T47D (cell line): ENCODE data around the gene ABCC12.
A peak's percentile ranks its signal among the peaks of the same experiment; 100 is the strongest.

Experiments used
- DNase-seq, 2 experiments: peaks; one replicate each; pipeline versions ENCODE4 v3.0.0 to v3.0.0-alpha.2; 2011 to 2012; ENCODE audit warnings: low read depth in 1 of 2, low spot score in 1 of 2
- JUND ChIP-seq: IDR thresholded peaks from 2 replicates; pipeline ENCODE4 v1.6.1; 2012; ENCODE audit warnings: low read depth
- in situ Hi-C: cut with HindIII; loops from 2 replicates; pipeline ENCODE4 v1.10.0; 2016; ENCODE audit warnings: low sequenced_read_pairs, low pct_unique_long_range_greater_than_20kb

Gene ABCC12

GRCh38 chr16:48158296-48158695, 2.5 kb upstream of the ABCC12 start:
- no peak for DNase-seq
- in situ Hi-C loops, result no loop called here
- no peak for TF ChIP-seq JUND

- in situ Hi-C loops, result no loop called here
These were observed 2.0 kb upstream of the ABCC12 start for GRCh38 chr16:48157794-48158193.

GRCh38 chr16:48157302-48157701, 1.5 kb upstream of the ABCC12 start:
- in situ Hi-C loops, result no loop called here
- no peak for DNase-seq
- no peak for TF ChIP-seq JUND

More at GRCh38 chr16:48157794-48158193, 2.0 kb upstream of the ABCC12 start:
- no peak for DNase-seq
- no peak for TF ChIP-seq JUND

- DNase-seq, result peak; percentile 21 to 69
- in situ Hi-C loops, result no loop called here
These were observed 1.0 kb upstream of the ABCC12 start for GRCh38 chr16:48156790-48157209.

GRCh38 chr16:48153774-48154173, 2.0 kb downstream of the ABCC12 start:
- in situ Hi-C loops, result no loop called here
- no peak for TF ChIP-seq JUND
- no peak for DNase-seq

More at GRCh38 chr16:48156790-48157209, 1.0 kb upstream of the ABCC12 start:
- no peak for TF ChIP-seq JUND

GRCh38 chr16:48152226-48152625, 3.6 kb downstream of the ABCC12 start:
- in situ Hi-C loops, result no loop called here
- DNase-seq, result no peak
- no peak for TF ChIP-seq JUND

- in situ Hi-C loops, result no loop called here
- DNase-seq, result no peak
These were observed 5.1 kb downstream of the ABCC12 start for GRCh38 chr16:48150707-48151106.

GRCh38 chr16:48146710-48147109, 9.1 kb downstream of the ABCC12 start:
- no peak for TF ChIP-seq JUND
- in situ Hi-C loops, result no loop called here
- DNase-seq, result no peak

More at GRCh38 chr16:48150707-48151106, 5.1 kb downstream of the ABCC12 start:
- TF ChIP-seq JUND, result no peak

GRCh38 chr16:48146131-48146530, 9.7 kb downstream of the ABCC12 start:
- DNase-seq, result no peak
- in situ Hi-C loops, result no loop called here
- no peak for TF ChIP-seq JUND

- no peak for DNase-seq
- in situ Hi-C loops, result no loop called here
- no peak for TF ChIP-seq JUND
These were observed 11.9 kb downstream of the ABCC12 start for GRCh38 chr16:48143812-48144368.

GRCh38 chr16:48140821-48141220, 15.0 kb downstream of the ABCC12 start:
- no peak for TF ChIP-seq JUND
- in situ Hi-C loops, result no loop called here
- DNase-seq, result no peak

GRCh38 chr16:48139517-48139916, 16.3 kb downstream of the ABCC12 start:
- no peak for DNase-seq
- TF ChIP-seq JUND, result no peak
- in situ Hi-C loops, result no loop called here

- in situ Hi-C loops, result no loop called here
- TF ChIP-seq JUND, result no peak
These were observed 17.2 kb downstream of the ABCC12 start for GRCh38 chr16:48138543-48138942.

GRCh38 chr16:48137822-48138221, 18.0 kb downstream of the ABCC12 start:
- in situ Hi-C loops, result no loop called here
- DNase-seq, result no peak

More at GRCh38 chr16:48138543-48138942, 17.2 kb downstream of the ABCC12 start:
- DNase-seq, result no peak

More at GRCh38 chr16:48137822-48138221, 18.0 kb downstream of the ABCC12 start:
- no peak for TF ChIP-seq JUND
